ENCODE data around the gene SV2B.

Gene SV2B

GRCh38 chr15:91294344-91294743 is 194.3 kb downstream of the SV2B start:
- Histone ChIP-seq H3K27ac (ENCODE audit: low read depth, low read length) (no peak overlapping the region), H3K4me3 (ENCODE audit: low read depth, low read length) (no peak overlapping the region), H3K4me1 (ENCODE audit: control insufficient read depth, insufficient read depth, low read length) (0 out of 2 replicates have a peak, but pooled peaks cover 4% of the 10 kb centered on the region), H3K9ac (ENCODE audit: low read depth, low read length) (no peak overlapping the region), H3K36me3 (ENCODE audit: control insufficient read depth, insufficient read depth, low read length) (no peaks in the 10 kb centered on the region), H3K9me3 (ENCODE audit: control insufficient read depth, insufficient read depth, low read length) (no peaks in the 10 kb centered on the region), H3K27me3 (ENCODE audit: control insufficient read depth, insufficient read depth, low read length) (no peaks in the 10 kb centered on the region)

- no peak overlapping the region for H3K27ac ChIP-seq (ENCODE audit: low read depth, low read length)
- no peak overlapping the region for H3K9ac ChIP-seq (ENCODE audit: low read depth, low read length)
- H3K9me3 ChIP-seq (ENCODE audit: control insufficient read depth, insufficient read depth, low read length), result no peaks in the 10 kb centered on the region
- H3K4me1 ChIP-seq (ENCODE audit: control insufficient read depth, insufficient read depth, low read length), result 0 out of 2 replicates have a peak, but pooled peaks cover under 1% of the 10 kb centered on the region
- no peak overlapping the region for H3K4me3 ChIP-seq (ENCODE audit: low read depth, low read length)
- H3K27me3 ChIP-seq (ENCODE audit: control insufficient read depth, insufficient read depth, low read length), result no peaks in the 10 kb centered on the region
- no peaks in the 10 kb centered on the region for H3K36me3 ChIP-seq (ENCODE audit: control insufficient read depth, insufficient read depth, low read length)
Observed at GRCh38 chr15:91294795-91295194, 194.7 kb downstream of the SV2B start.

- Histone ChIP-seq H3K9me3 (ENCODE audit: control insufficient read depth, insufficient read depth, low read length) (no peaks in the 10 kb centered on the region), H3K4me1 (ENCODE audit: control insufficient read depth, insufficient read depth, low read length) (no peaks in the 10 kb centered on the region), H3K4me3 (ENCODE audit: low read depth, low read length) (no peak overlapping the region), H3K9ac (ENCODE audit: low read depth, low read length) (no peak overlapping the region), H3K36me3 (ENCODE audit: control insufficient read depth, insufficient read depth, low read length) (no peaks in the 10 kb centered on the region), H3K27ac (ENCODE audit: low read depth, low read length) (no peak overlapping the region), H3K27me3 (ENCODE audit: control insufficient read depth, insufficient read depth, low read length) (0 out of 2 replicates have a peak, but pooled peaks cover 1% of the 10 kb centered on the region)
Observed at GRCh38 chr15:91298101-91298500, 198.0 kb downstream of the SV2B start.

- H3K27me3 ChIP-seq (ENCODE audit: control insufficient read depth, insufficient read depth, low read length), result peaks cover 8% of the 10 kb centered on the region
- H3K27ac ChIP-seq (ENCODE audit: low read depth, low read length), result no peak overlapping the region
- no peaks in the 10 kb centered on the region for H3K9me3 ChIP-seq (ENCODE audit: control insufficient read depth, insufficient read depth, low read length)
- no peaks in the 10 kb centered on the region for H3K36me3 ChIP-seq (ENCODE audit: control insufficient read depth, insufficient read depth, low read length)
- H3K4me3 ChIP-seq (ENCODE audit: low read depth, low read length), result no peak overlapping the region
- no peak overlapping the region for H3K9ac ChIP-seq (ENCODE audit: low read depth, low read length)
- no peaks in the 10 kb centered on the region for H3K4me1 ChIP-seq (ENCODE audit: control insufficient read depth, insufficient read depth, low read length)
Observed at GRCh38 chr15:91302588-91303439, 202.8 kb downstream of the SV2B start.

GRCh38 chr15:91304210-91304609 is 204.2 kb downstream of the SV2B start:
- peaks cover 8% of the 10 kb centered on the region for H3K27me3 ChIP-seq (ENCODE audit: control insufficient read depth, insufficient read depth, low read length)
- H3K9ac ChIP-seq (ENCODE audit: low read depth, low read length), result no peak overlapping the region
- no peaks in the 10 kb centered on the region for H3K4me1 ChIP-seq (ENCODE audit: control insufficient read depth, insufficient read depth, low read length)
- no peak overlapping the region for H3K4me3 ChIP-seq (ENCODE audit: low read depth, low read length)
- H3K27ac ChIP-seq (ENCODE audit: low read depth, low read length), result no peak overlapping the region
- no peaks in the 10 kb centered on the region for H3K36me3 ChIP-seq (ENCODE audit: control insufficient read depth, insufficient read depth, low read length)
- H3K9me3 ChIP-seq (ENCODE audit: control insufficient read depth, insufficient read depth, low read length), result no peaks in the 10 kb centered on the region

GRCh38 chr15:91304786-91305185 is 204.7 kb downstream of the SV2B start:
- no peak overlapping the region for H3K9ac ChIP-seq (ENCODE audit: low read depth, low read length)
- H3K4me3 ChIP-seq (ENCODE audit: low read depth, low read length), result no peak overlapping the region
- H3K27ac ChIP-seq (ENCODE audit: low read depth, low read length), result no peak overlapping the region
- no peaks in the 10 kb centered on the region for H3K9me3 ChIP-seq (ENCODE audit: control insufficient read depth, insufficient read depth, low read length)
- no peaks in the 10 kb centered on the region for H3K36me3 ChIP-seq (ENCODE audit: control insufficient read depth, insufficient read depth, low read length)
- H3K4me1 ChIP-seq (ENCODE audit: control insufficient read depth, insufficient read depth, low read length), result no peaks in the 10 kb centered on the region
- peaks cover 8% of the 10 kb centered on the region for H3K27me3 ChIP-seq (ENCODE audit: control insufficient read depth, insufficient read depth, low read length)

- Histone ChIP-seq H3K36me3 (ENCODE audit: control insufficient read depth, insufficient read depth, low read length) (no peaks in the 10 kb centered on the region), H3K4me1 (ENCODE audit: control insufficient read depth, insufficient read depth, low read length) (no peaks in the 10 kb centered on the region), H3K27me3 (ENCODE audit: control insufficient read depth, insufficient read depth, low read length) (peaks cover 8% of the 10 kb centered on the region), H3K4me3 (ENCODE audit: low read depth, low read length) (no peak overlapping the region), H3K9me3 (ENCODE audit: control insufficient read depth, insufficient read depth, low read length) (no peaks in the 10 kb centered on the region), H3K9ac (ENCODE audit: low read depth, low read length) (no peak overlapping the region), H3K27ac (ENCODE audit: low read depth, low read length) (no peak overlapping the region)
Observed at GRCh38 chr15:91306144-91306543, 206.1 kb downstream of the SV2B start.

- Histone ChIP-seq H3K27ac (ENCODE audit: low read depth, low read length) (no peak overlapping the region), H3K36me3 (ENCODE audit: control insufficient read depth, insufficient read depth, low read length) (no peaks in the 10 kb centered on the region), H3K9me3 (ENCODE audit: control insufficient read depth, insufficient read depth, low read length) (no peaks in the 10 kb centered on the region), H3K4me1 (ENCODE audit: control insufficient read depth, insufficient read depth, low read length) (no peaks in the 10 kb centered on the region), H3K9ac (ENCODE audit: low read depth, low read length) (no peak overlapping the region), H3K27me3 (ENCODE audit: control insufficient read depth, insufficient read depth, low read length) (peaks cover 8% of the 10 kb centered on the region), H3K4me3 (ENCODE audit: low read depth, low read length) (no peak overlapping the region)
Observed at GRCh38 chr15:91307601-91308000, 207.5 kb downstream of the SV2B start.

- H3K9me3 ChIP-seq (ENCODE audit: control insufficient read depth, insufficient read depth, low read length), result no peaks in the 10 kb centered on the region
- H3K4me1 ChIP-seq (ENCODE audit: control insufficient read depth, insufficient read depth, low read length), result no peaks in the 10 kb centered on the region
- no peak overlapping the region for H3K27ac ChIP-seq (ENCODE audit: low read depth, low read length)
Observed at GRCh38 chr15:91308199-91308598, 208.1 kb downstream of the SV2B start.

GRCh38 chr15:91308855-91309254 is 208.8 kb downstream of the SV2B start:
- no peak overlapping the region for H3K27ac ChIP-seq (ENCODE audit: low read depth, low read length)
- no peaks in the 10 kb centered on the region for H3K27me3 ChIP-seq (ENCODE audit: control insufficient read depth, insufficient read depth, low read length)
- H3K9me3 ChIP-seq (ENCODE audit: control insufficient read depth, insufficient read depth, low read length), result no peaks in the 10 kb centered on the region
- H3K9ac ChIP-seq (ENCODE audit: low read depth, low read length), result no peak overlapping the region
- H3K36me3 ChIP-seq (ENCODE audit: control insufficient read depth, insufficient read depth, low read length), result no peaks in the 10 kb centered on the region
- H3K4me1 ChIP-seq (ENCODE audit: control insufficient read depth, insufficient read depth, low read length), result no peaks in the 10 kb centered on the region
- no peak overlapping the region for H3K4me3 ChIP-seq (ENCODE audit: low read depth, low read length)

More at GRCh38 chr15:91308199-91308598, 208.1 kb downstream of the SV2B start:
- Histone ChIP-seq H3K27me3 (ENCODE audit: control insufficient read depth, insufficient read depth, low read length) (peaks cover 6% of the 10 kb centered on the region), H3K36me3 (ENCODE audit: control insufficient read depth, insufficient read depth, low read length) (no peaks in the 10 kb centered on the region), H3K4me3 (ENCODE audit: low read depth, low read length) (no peak overlapping the region), H3K9ac (ENCODE audit: low read depth, low read length) (no peak overlapping the region)

GRCh38 chr15:91311986-91312385 is 211.9 kb downstream of the SV2B start:
- Histone ChIP-seq H3K4me1 (ENCODE audit: control insufficient read depth, insufficient read depth, low read length) (no peaks in the 10 kb centered on the region), H3K4me3 (ENCODE audit: low read depth, low read length) (no peak overlapping the region), H3K36me3 (ENCODE audit: control insufficient read depth, insufficient read depth, low read length) (no peaks in the 10 kb centered on the region), H3K27me3 (ENCODE audit: control insufficient read depth, insufficient read depth, low read length) (no peaks in the 10 kb centered on the region), H3K9me3 (ENCODE audit: control insufficient read depth, insufficient read depth, low read length) (no peaks in the 10 kb centered on the region), H3K27ac (ENCODE audit: low read depth, low read length) (no peak overlapping the region), H3K9ac (ENCODE audit: low read depth, low read length) (no peak overlapping the region)

Measured in HUES48 (cell line).